Endothelial cell of umbilical vein (primary cell): Measurements from ENCODE around the gene MYH11. TPM values are rescaled to one million over a fixed set of nuclear protein-coding genes. Genes with fewer than 3 reads are reported as not detected.

Source experiments
- BruUV-seq: library from RNA; stranded (reverse); fragments of 400-500 nt; replicated peaks from 2 replicates; lab custom pipeline; 2021; lab: Mats Ljungman, UMichigan
- CTCF ChIA-PET: fragments of 300-600, 350-600 bp; sonication (Branson Sonifier 250); formaldehyde crosslinking; loops from one replicate; lab custom pipeline; 2021; ENCODE audit warnings: antibody characterized with exemption, inconsistent platforms; lab: Charles Lee
- POLR2A ChIA-PET: fragments of 300-600, 350-600 bp; sonication (Branson Sonifier 250); formaldehyde crosslinking; loops from one replicate; lab custom pipeline; 2021; ENCODE audit warnings: antibody characterized with exemption, inconsistent platforms; lab: Charles Lee
- DNase-seq: peaks from one replicate; pipeline ENCODE4 v3.0.0-alpha.2; 2011; ENCODE audit warnings: low read depth, low spot score
- FAIRE-seq: peaks from 2 replicates; lab custom pipeline; 2011; peaks lifted over from hg19 to GRCh38; lab: Jason Lieb, UNC
- H2AFZ ChIP-seq: 2 replicates; pipeline ENCODE4 v1.6.0; 2012; ENCODE audit warnings: low read depth, low read length, control low read depth, inconsistent platforms
- H3K27ac ChIP-seq: 2 replicates; pipeline ENCODE4 v1.5.1; 2011; ENCODE audit warnings: low read depth, mild to moderate bottlenecking, control low read depth, low read length, moderate library complexity; ENCODE audit not compliant: insufficient read depth
- H3K27me3 ChIP-seq, 2 experiments: 2 replicates each; pipeline versions ENCODE4 v1.6.0 to v1.6.1; 2011; ENCODE audit warnings: low read length in 2 of 2, mixed read lengths in 1 of 2; ENCODE audit not compliant: control insufficient read depth in 2 of 2, insufficient read depth in 2 of 2
- H3K36me3 ChIP-seq, 2 experiments: 2 replicates in 1 of 2; 3 replicates in 1 of 2; pipeline ENCODE4 v1.5.1; 2011; ENCODE audit warnings: low read length in 2 of 2, mild to moderate bottlenecking in 1 of 2, moderate library complexity in 1 of 2; ENCODE audit not compliant: control insufficient read depth in 2 of 2, insufficient read depth in 2 of 2; ENCODE audit errors: extremely low read depth in 1 of 2
- H3K4me1 ChIP-seq: 3 replicates; pipeline ENCODE4 v1.5.1; 2011; ENCODE audit warnings: mild to moderate bottlenecking, low read length; ENCODE audit not compliant: control insufficient read depth, insufficient read depth; ENCODE audit errors: extremely low read depth
- H3K4me2 ChIP-seq: 2 replicates; pipeline ENCODE4 v1.6.1; 2011; ENCODE audit warnings: low read length, control low read depth, mixed read lengths; ENCODE audit not compliant: insufficient read depth
- H3K4me3 ChIP-seq, 3 experiments: fragments of 200-600 bp in 1 of 3; sonication (generic), shearing (Covaris generic) in 1 of 3; replicated peaks in 1 of 3; 2 replicates each; pipeline ENCODE4 v1.5.1; 2011 to 2016; ENCODE audit warnings: control low read depth in 3 of 3, low read length in 3 of 3, mild to moderate bottlenecking in 2 of 3, inconsistent platforms in 1 of 3, low read depth in 1 of 3, moderate library complexity in 1 of 3; ENCODE audit not compliant: insufficient read depth in 1 of 3
- H3K79me2 ChIP-seq: 2 replicates; pipeline ENCODE4 v1.6.0; 2012; ENCODE audit warnings: low read length, inconsistent platforms; ENCODE audit not compliant: control insufficient read depth, insufficient read depth
- H3K9ac ChIP-seq: replicated peaks from 2 replicates; pipeline ENCODE3; 2011; ENCODE audit warnings: low read length, control low read depth; ENCODE audit not compliant: insufficient read depth; ENCODE audit errors: extremely low read depth
- H3K9me1 ChIP-seq: replicated peaks from 3 replicates; pipeline ENCODE4 v1.6.0; 2011; ENCODE audit warnings: mild to moderate bottlenecking, low read length; ENCODE audit not compliant: control insufficient read depth, insufficient read depth; ENCODE audit errors: extremely low read depth
- H3K9me3 ChIP-seq: replicated peaks from 2 replicates; pipeline ENCODE4 v1.5.1; 2012; ENCODE audit warnings: low read length, inconsistent platforms; ENCODE audit not compliant: control insufficient read depth, insufficient read depth
- H4K20me1 ChIP-seq: replicated peaks from 2 replicates; pipeline ENCODE3; 2011; ENCODE audit warnings: mild to moderate bottlenecking, low read length; ENCODE audit not compliant: control insufficient read depth, insufficient read depth; ENCODE audit errors: extremely low read depth
- EZH2 ChIP-seq: IDR thresholded peaks from 2 replicates; pipeline ENCODE4 v1.6.1; 2012; ENCODE audit warnings: borderline replicate concordance, low read depth, mild to moderate bottlenecking, moderate library complexity, low read length, inconsistent platforms; ENCODE audit not compliant: severe bottlenecking
- FOS ChIP-seq: IDR thresholded peaks from 2 replicates; pipeline ENCODE4 v1.6.1; 2011; ENCODE audit warnings: mild to moderate bottlenecking, low read length, moderate library complexity, borderline replicate concordance; ENCODE audit not compliant: insufficient read depth
- GATA2 ChIP-seq: IDR thresholded peaks from 2 replicates; pipeline ENCODE4 v1.7.0; 2011; ENCODE audit warnings: low read depth, mild to moderate bottlenecking, moderate library complexity, mixed read lengths, low read length; ENCODE audit not compliant: insufficient read length, insufficient read depth
- JUN ChIP-seq: IDR thresholded peaks from 2 replicates; pipeline ENCODE4 v1.6.1; 2011; ENCODE audit warnings: borderline replicate concordance, low read depth; ENCODE audit not compliant: insufficient read length, insufficient read depth
- MYC ChIP-seq: IDR thresholded peaks from one replicate; pipeline ENCODE4 v1.6.1; 2011; ENCODE audit warnings: mild to moderate bottlenecking, low read depth, low read length
- POLR2A ChIP-seq: IDR thresholded peaks from 2 replicates; pipeline ENCODE4 v1.6.1; 2012; ENCODE audit warnings: low read depth, mild to moderate bottlenecking, control low read depth, low read length
- POLR2AphosphoS5 ChIP-seq: IDR thresholded peaks from 2 replicates; pipeline ENCODE4 v1.6.1; 2012; ENCODE audit warnings: low read depth, mild to moderate bottlenecking, control low read depth, low read length, moderate library complexity; ENCODE audit not compliant: insufficient read depth
- dilution Hi-C: fragments of 300-500 bp; cut with MboI; formaldehyde crosslinking; loops from one replicate; pipeline ENCODE4 v1.15.0; 2019; ENCODE audit warnings: low sequenced_read_pairs; ENCODE audit not compliant: extremely low pct_ligation_motif_present
- intact Hi-C: fragments of 100-400 bp; cut with micrococcal nuclease; formaldehyde crosslinking; loops from one replicate; pipeline ENCODE4 v1.10.0; 2022
- polyA plus RNA-seq, 4 experiments: library from polyadenylated mRNA; depleted of rRNA in 3 of 4; stranded (reverse) in 3 of 4; unstranded in 1 of 4; fragments of >200 nt; gene quantifications; 2 replicates each; pipeline versions ENCODE4 v1.2.1 to v1.2.3, GENCODE V29; 2011 to 2012; ENCODE audit warnings: missing spikeins in 1 of 4
- total RNA-seq: library from RNA; stranded (reverse); gene quantifications from 2 replicates; pipeline ENCODE4 v1.2.3, GENCODE V29; 2021
- TF ChIP-seq, protein P1 (sequence below), 2 donors: IDR thresholded peaks; 1 replicate in 1 of 2; 2 replicates in 1 of 2; pipeline ENCODE4 v1.5.1; 2011; ENCODE audit warnings: low read length in 2 of 2, mild to moderate bottlenecking in 2 of 2, moderate library complexity in 2 of 2, control low read depth in 1 of 2, inconsistent platforms in 1 of 2, low read depth in 1 of 2; ENCODE audit not compliant: insufficient read depth in 1 of 2; ENCODE audit errors: extremely low read depth in 1 of 2
- TF ChIP-seq, protein P2 (sequence below): IDR thresholded peaks from 2 replicates; pipeline ENCODE4 v1.6.1; 2011; ENCODE audit not compliant: insufficient read depth, insufficient read length

Gene MYH11
- total and polyA plus RNA-seq, 2 donors (not counting 3 experiments of a cell fraction or from before 2014, with no cell fraction given), result not detected

DNA sequence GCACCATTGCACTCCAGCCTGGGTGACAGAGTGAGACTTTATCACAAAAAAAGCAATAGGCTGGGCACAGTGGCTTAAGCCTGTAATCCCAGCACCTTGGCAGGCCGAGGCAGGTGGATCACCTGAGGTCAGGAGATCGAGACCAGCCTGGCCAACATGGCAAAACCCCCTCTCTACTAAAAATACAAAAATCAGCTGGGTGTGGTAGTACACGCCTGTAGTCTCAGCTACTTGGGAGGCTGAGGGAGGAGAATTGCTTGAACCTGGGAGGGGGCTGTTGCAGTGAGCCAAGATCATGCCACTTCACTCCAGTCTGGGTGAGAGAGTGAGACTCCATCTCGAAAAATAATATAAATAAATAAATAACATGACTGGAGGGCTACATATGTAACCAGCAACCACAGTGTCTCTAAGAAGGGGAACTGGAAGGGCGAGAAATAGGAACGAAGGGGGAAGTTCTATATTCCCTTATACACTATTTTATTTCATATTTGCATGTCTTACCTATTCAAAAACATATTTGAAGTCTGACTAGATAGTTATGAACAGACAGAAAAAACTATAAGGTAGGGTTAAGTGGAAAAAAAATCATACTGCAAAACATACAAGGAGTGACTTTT, 25.9 kb downstream of the MYH11 start:
- Histone ChIP-seq H3K79me2 (no peaks in the 10 kb centered on the region), H3K27ac (no peak overlapping the region), H3K4me2 (no peak overlapping the region), H4K20me1 (no peaks in the 10 kb centered on the region), H3K36me3 (no peaks in the 10 kb centered on the region), H3K4me3 (no peak overlapping the region), H3K9me1 (no peaks in the 10 kb centered on the region), H3K9ac (no peak overlapping the region), H3K9me3 (no peaks in the 10 kb centered on the region), H3K4me1 (no peaks in the 10 kb centered on the region), H2AFZ (no peak overlapping the region), H3K27me3 (no peaks in the 10 kb centered on the region)
- BruUV-seq, result no TSS peak
- FAIRE-seq, result no peak
- ChIA-PET POLR2A (no interaction called here), CTCF (interaction anchor here (2.7 kb wide), 1 partner anchor 9 kb away, joined by 15 read pairs; no protein-coding TSS in a partner anchor)
- intact Hi-C loops, result no loop called here
- dilution Hi-C loops, result no loop called here
- no peak for TF ChIP-seq GATA2
- TF ChIP-seq, protein P1, sequence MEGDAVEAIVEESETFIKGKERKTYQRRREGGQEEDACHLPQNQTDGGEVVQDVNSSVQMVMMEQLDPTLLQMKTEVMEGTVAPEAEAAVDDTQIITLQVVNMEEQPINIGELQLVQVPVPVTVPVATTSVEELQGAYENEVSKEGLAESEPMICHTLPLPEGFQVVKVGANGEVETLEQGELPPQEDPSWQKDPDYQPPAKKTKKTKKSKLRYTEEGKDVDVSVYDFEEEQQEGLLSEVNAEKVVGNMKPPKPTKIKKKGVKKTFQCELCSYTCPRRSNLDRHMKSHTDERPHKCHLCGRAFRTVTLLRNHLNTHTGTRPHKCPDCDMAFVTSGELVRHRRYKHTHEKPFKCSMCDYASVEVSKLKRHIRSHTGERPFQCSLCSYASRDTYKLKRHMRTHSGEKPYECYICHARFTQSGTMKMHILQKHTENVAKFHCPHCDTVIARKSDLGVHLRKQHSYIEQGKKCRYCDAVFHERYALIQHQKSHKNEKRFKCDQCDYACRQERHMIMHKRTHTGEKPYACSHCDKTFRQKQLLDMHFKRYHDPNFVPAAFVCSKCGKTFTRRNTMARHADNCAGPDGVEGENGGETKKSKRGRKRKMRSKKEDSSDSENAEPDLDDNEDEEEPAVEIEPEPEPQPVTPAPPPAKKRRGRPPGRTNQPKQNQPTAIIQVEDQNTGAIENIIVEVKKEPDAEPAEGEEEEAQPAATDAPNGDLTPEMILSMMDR (IDR thresholded peaks at IDR 0.05; ENCODE audit: extremely low read depth in 1 of 2, insufficient read depth in 1 of 2, low read depth in 1 of 2, low read length in 2 of 2), result no peak
- TF ChIP-seq POLR2AphosphoS5, result no peak
- TF ChIP-seq MYC, result no peak
- TF ChIP-seq JUN, result no peak
- TF ChIP-seq EZH2, result no peak
- no peak for TF ChIP-seq FOS
- TF ChIP-seq, protein P2, sequence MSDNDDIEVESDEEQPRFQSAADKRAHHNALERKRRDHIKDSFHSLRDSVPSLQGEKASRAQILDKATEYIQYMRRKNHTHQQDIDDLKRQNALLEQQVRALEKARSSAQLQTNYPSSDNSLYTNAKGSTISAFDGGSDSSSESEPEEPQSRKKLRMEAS, result no peak
- no peak for TF ChIP-seq POLR2A
- no peak for DNase-seq
